ENCODE results near the gene CRIP1.

Gene CRIP1

GRCh38 chr14:105507247-105507646 is 20.6 kb downstream of the CRIP1 start:
- intact Hi-C loops (cut with DNase I; ENCODE audit: low total_unique reads), result no loop called here
- H3K27ac ChIP-seq, result no peak overlapping the region
- peak in 1 of 2 donors; percentile 57 for DNase-seq
- H3K4me1 ChIP-seq, result no peaks in the 10 kb centered on the region
- H3K36me3 ChIP-seq, result no peaks in the 10 kb centered on the region
- no peak overlapping the region for H3K4me3 ChIP-seq
- no peak for TF ChIP-seq CTCF (IDR thresholded peaks at IDR 0.05)
- no peaks in the 10 kb centered on the region for H3K9me3 ChIP-seq
- H3K27me3 ChIP-seq, result peaks cover 0 to 7% of the 10 kb centered on the region in 2 donors

GRCh38 chr14:105508069-105508468 is 21.4 kb downstream of the CRIP1 start:
- Histone ChIP-seq H3K4me1 (no peaks in the 10 kb centered on the region), H3K27me3 (peaks cover 0 to 15% of the 10 kb centered on the region in 2 donors), H3K9me3 (no peaks in the 10 kb centered on the region), H3K36me3 (no peaks in the 10 kb centered on the region), H3K27ac (no peak overlapping the region), H3K4me3 (no peak overlapping the region)
- TF ChIP-seq CTCF (IDR thresholded peaks at IDR 0.05), result no peak
- DNase-seq, result peak in 1 of 2 donors; percentile 48
- intact Hi-C loops (cut with DNase I; ENCODE audit: low total_unique reads), result no loop called here

DNA sequence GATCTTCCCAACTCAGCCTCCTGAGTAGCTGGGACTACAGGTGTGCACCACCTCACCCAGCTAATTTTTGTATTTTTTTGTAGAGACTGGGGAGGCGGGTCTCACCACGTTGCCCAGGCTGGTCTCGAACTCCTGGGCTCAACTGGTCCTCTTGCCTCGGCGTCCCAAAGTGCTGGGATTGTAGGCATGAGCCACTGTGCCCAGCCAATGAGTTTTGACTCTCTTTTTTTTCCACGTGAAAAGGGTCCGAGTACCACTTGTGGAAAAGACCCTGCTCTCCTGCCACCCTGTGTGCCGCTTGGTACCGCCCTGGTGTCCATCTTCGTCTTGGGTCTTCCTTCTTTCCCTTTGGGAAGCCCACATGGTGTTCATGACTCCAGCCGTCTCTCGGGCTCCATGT is 21.9 kb downstream of the CRIP1 start:
- no peak overlapping the region for H3K27ac ChIP-seq
- no peak overlapping the region for H3K4me3 ChIP-seq
- TF ChIP-seq CTCF (IDR thresholded peaks at IDR 0.05), result no peak
- intact Hi-C loops (cut with DNase I; ENCODE audit: low total_unique reads), result no loop called here
- peaks cover 0 to 20% of the 10 kb centered on the region in 2 donors for H3K27me3 ChIP-seq
- DNase-seq, result peak in 1 of 2 donors; percentile 49
- no peaks in the 10 kb centered on the region for H3K4me1 ChIP-seq
- no peaks in the 10 kb centered on the region for H3K36me3 ChIP-seq
- no peaks in the 10 kb centered on the region for H3K9me3 ChIP-seq

- H3K4me1 ChIP-seq, result no peaks in the 10 kb centered on the region
Measured at GRCh38 chr14:105517096-105517495, 30.4 kb downstream of the CRIP1 start.

DNA sequence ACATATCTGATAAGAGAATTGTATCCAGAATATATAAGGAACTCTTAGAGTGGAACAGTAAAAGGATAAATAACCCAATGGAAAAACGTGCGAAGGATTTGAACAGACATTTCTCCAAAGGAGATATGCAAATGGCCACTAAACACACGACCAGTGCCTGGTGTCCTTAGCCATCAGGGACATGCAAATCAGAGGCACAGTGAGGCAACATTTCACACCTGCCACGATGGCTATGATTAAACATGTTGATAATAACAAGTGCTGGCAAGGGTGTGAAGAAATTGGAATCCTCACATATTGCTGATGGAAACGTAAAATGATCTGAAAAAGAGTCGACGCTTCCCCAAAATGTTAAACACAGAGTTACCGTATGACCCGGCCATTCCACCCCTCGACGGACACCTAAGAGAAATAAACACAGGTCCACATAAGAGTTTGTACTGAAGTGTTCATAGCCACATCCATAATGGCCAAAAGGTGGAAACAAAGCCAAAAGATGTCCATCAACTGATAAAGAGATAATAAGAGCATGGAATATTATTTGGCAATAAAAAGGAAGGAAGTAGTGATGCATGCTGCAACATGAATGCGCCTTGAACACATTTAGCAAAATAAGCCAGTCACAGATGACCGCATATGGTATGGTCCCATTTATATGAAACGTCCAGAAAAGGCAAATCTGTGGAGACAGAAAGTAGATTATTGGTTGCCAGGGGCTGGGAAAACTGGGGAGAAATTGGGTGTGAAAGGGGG is 33.4 kb downstream of the CRIP1 start:
- DNase-seq, result no peak
- Histone ChIP-seq H3K4me3 (no peak overlapping the region), H3K4me1 (no peaks in the 10 kb centered on the region), H3K36me3 (no peaks in the 10 kb centered on the region), H3K27me3 (peaks cover 0 to 18% of the 10 kb centered on the region in 2 donors), H3K9me3 (no peaks in the 10 kb centered on the region), H3K27ac (no peak overlapping the region)
- no peak for TF ChIP-seq CTCF (IDR thresholded peaks at IDR 0.05)
- intact Hi-C loops (cut with DNase I; ENCODE audit: low total_unique reads), result no loop called here

More at GRCh38 chr14:105517096-105517495, 30.4 kb downstream of the CRIP1 start:
- no peak for TF ChIP-seq CTCF (IDR thresholded peaks at IDR 0.05)
- Histone ChIP-seq H3K36me3 (no peaks in the 10 kb centered on the region), H3K27me3 (peaks cover 0 to 32% of the 10 kb centered on the region in 2 donors), H3K4me3 (no peak overlapping the region), H3K27ac (no peak overlapping the region), H3K9me3 (no peaks in the 10 kb centered on the region)
- DNase-seq, result no peak
- intact Hi-C loops (cut with DNase I; ENCODE audit: low total_unique reads), result no loop called here
